ENCODE measurements around the gene MRPS10.

The MRPS10 gene

DNA sequence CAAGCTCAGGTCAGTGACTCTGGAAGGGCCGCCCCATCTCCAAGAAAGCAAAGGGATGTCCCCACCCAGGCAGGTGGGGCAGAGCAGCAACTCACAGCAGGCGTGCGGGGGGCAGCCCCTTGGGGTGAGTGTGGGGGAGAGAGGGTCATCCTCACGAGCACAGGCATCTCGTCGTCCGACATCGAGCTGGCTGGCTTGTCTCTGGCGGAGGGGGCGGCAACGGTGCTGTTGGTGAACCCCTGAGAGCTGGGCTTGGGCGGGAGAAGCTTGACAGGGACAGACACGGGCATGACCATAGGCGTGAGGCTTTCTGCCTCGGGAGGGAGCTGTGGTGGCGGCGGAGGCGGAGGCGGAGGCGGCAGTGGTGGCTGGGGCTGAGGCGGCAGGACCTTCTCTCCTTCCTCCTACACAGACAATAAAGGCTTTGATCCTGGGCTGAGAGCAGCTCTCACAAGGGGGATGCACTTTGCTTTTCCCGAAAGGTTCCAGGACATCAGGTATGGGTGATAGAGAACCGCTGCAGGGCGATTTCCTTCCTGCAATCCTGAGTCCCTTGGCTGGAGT lies 45.6 kb upstream of the MRPS10 start:
- H3K4me1 ChIP-seq (ENCODE audit: low read length): peaks cover 16% of the 10 kb centered on the region
- H3K4me2 ChIP-seq (ENCODE audit: low read length): no peak overlapping the region
- H2AFZ ChIP-seq (ENCODE audit: low read depth, low read length): no peak overlapping the region
- H4K20me1 ChIP-seq (ENCODE audit: insufficient read depth, low read length): no peaks in the 10 kb centered on the region
- peaks cover 13% of the 10 kb centered on the region for H3K36me3 ChIP-seq (replicated peaks; ENCODE audit: low read depth, low read length)
- TF ChIP-seq, protein P1, sequence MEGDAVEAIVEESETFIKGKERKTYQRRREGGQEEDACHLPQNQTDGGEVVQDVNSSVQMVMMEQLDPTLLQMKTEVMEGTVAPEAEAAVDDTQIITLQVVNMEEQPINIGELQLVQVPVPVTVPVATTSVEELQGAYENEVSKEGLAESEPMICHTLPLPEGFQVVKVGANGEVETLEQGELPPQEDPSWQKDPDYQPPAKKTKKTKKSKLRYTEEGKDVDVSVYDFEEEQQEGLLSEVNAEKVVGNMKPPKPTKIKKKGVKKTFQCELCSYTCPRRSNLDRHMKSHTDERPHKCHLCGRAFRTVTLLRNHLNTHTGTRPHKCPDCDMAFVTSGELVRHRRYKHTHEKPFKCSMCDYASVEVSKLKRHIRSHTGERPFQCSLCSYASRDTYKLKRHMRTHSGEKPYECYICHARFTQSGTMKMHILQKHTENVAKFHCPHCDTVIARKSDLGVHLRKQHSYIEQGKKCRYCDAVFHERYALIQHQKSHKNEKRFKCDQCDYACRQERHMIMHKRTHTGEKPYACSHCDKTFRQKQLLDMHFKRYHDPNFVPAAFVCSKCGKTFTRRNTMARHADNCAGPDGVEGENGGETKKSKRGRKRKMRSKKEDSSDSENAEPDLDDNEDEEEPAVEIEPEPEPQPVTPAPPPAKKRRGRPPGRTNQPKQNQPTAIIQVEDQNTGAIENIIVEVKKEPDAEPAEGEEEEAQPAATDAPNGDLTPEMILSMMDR (IDR thresholded peaks at IDR 0.05; ENCODE audit: low read depth, low read length): no peak
- TF ChIP-seq EZH2phosphoT487 (IDR thresholded peaks at IDR 0.05; ENCODE audit: low read depth): no peak
- H3K4me3 ChIP-seq (ENCODE audit: low read length): no peak overlapping the region
- H3K27ac ChIP-seq (ENCODE audit: low read length): no peak overlapping the region
- no peaks in the 10 kb centered on the region for H3K27me3 ChIP-seq (ENCODE audit: low read depth, low read length)
- no peak overlapping the region for H3K9ac ChIP-seq (ENCODE audit: low read length)
- H3K9me3 ChIP-seq (ENCODE audit: insufficient read depth, low read length): no peaks in the 10 kb centered on the region
- no peaks in the 10 kb centered on the region for H3K79me2 ChIP-seq (ENCODE audit: low read length)

DNA sequence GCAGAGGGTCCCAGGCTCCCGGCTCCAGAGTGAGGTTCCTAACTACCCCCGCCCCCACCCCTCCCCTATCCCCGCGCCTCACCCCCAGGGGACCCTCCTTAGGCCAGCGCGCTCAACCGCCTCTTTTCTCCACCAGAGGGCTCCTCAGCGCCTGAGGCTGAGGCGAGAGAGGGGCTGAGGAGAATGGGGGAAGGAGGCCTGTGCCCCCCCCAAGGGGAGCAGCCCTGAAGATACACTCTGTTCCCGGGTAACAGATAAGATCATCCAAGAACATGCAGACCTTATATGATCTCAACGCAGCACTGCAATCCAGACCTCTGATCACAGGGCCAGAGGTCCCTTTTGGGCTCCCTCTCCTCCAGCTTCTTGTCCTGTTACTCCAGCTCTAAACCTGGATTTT lies 43.3 kb upstream of the MRPS10 start:
- peak overlapping the region; percentile 49; the same call in 1 of the 2 replicates for H3K9ac ChIP-seq (ENCODE audit: low read length)
- no peaks in the 10 kb centered on the region for H3K27me3 ChIP-seq (ENCODE audit: low read depth, low read length)
- no peak for TF ChIP-seq EZH2phosphoT487 (IDR thresholded peaks at IDR 0.05; ENCODE audit: low read depth)
- TF ChIP-seq, protein P1 (IDR thresholded peaks at IDR 0.05; ENCODE audit: low read depth, low read length): peak; percentile 73
- H3K4me3 ChIP-seq (ENCODE audit: low read length): peak overlapping the region; percentile 72
- peak overlapping the region; percentile 65 for H3K4me2 ChIP-seq (ENCODE audit: low read length)
- no peaks in the 10 kb centered on the region for H3K9me3 ChIP-seq (ENCODE audit: insufficient read depth, low read length)
- H2AFZ ChIP-seq (ENCODE audit: low read depth, low read length): no peak overlapping the region
- H3K27ac ChIP-seq (ENCODE audit: low read length): 0 out of 2 replicates have a peak overlapping the region, but pooled peaks have one; percentile 6
- H3K4me1 ChIP-seq (ENCODE audit: low read length): peaks cover 16% of the 10 kb centered on the region
- no peaks in the 10 kb centered on the region for H3K79me2 ChIP-seq (ENCODE audit: low read length)
- H3K36me3 ChIP-seq (replicated peaks; ENCODE audit: low read depth, low read length): peaks cover 21% of the 10 kb centered on the region
- no peaks in the 10 kb centered on the region for H4K20me1 ChIP-seq (ENCODE audit: insufficient read depth, low read length)

DNA sequence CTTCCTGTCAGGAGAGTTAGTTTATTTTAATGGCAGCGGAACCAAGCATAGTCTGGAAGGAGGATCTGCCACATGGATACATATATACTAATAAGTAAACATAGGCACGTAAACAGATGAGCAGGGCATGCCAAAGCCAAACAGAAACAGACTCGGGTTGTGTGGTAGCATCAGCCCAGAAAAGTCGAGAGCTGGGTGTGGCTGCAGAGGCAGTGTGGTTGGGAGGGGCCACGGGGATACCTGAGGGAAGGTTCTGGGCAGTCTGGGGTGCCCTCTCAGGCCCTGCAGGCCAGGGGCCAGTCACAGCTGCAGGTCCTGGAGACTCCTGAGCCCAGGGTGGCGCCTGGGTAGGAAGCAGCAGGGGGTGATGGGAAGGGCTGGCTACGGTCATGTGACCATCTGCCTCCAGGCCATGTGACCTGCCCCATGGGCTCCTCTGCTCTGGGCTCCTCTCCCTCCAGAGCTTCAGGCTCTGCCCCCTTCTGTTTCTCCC lies 42.8 kb upstream of the MRPS10 start:
- H3K4me1 ChIP-seq (ENCODE audit: low read length): peaks cover 16% of the 10 kb centered on the region
- H3K36me3 ChIP-seq (replicated peaks; ENCODE audit: low read depth, low read length): peaks cover 23% of the 10 kb centered on the region
- H3K79me2 ChIP-seq (ENCODE audit: low read length): no peaks in the 10 kb centered on the region
- 0 out of 2 replicates have a peak overlapping the region, but pooled peaks have one; percentile 6 for H3K27ac ChIP-seq (ENCODE audit: low read length)
- H4K20me1 ChIP-seq (ENCODE audit: insufficient read depth, low read length): no peaks in the 10 kb centered on the region
- TF ChIP-seq, protein P1 (IDR thresholded peaks at IDR 0.05; ENCODE audit: low read depth, low read length): no peak
- TF ChIP-seq EZH2phosphoT487 (IDR thresholded peaks at IDR 0.05; ENCODE audit: low read depth): no peak
- H3K9me3 ChIP-seq (ENCODE audit: insufficient read depth, low read length): no peaks in the 10 kb centered on the region
- H3K4me2 ChIP-seq (ENCODE audit: low read length): peak overlapping the region; percentile 65
- no peak overlapping the region; the same call in 1 of the 2 replicates for H2AFZ ChIP-seq (ENCODE audit: low read depth, low read length)
- peak overlapping the region; percentile 72 for H3K4me3 ChIP-seq (ENCODE audit: low read length)
- H3K27me3 ChIP-seq (ENCODE audit: low read depth, low read length): no peaks in the 10 kb centered on the region
- peak overlapping the region; percentile 49 for H3K9ac ChIP-seq (ENCODE audit: low read length)

DNA sequence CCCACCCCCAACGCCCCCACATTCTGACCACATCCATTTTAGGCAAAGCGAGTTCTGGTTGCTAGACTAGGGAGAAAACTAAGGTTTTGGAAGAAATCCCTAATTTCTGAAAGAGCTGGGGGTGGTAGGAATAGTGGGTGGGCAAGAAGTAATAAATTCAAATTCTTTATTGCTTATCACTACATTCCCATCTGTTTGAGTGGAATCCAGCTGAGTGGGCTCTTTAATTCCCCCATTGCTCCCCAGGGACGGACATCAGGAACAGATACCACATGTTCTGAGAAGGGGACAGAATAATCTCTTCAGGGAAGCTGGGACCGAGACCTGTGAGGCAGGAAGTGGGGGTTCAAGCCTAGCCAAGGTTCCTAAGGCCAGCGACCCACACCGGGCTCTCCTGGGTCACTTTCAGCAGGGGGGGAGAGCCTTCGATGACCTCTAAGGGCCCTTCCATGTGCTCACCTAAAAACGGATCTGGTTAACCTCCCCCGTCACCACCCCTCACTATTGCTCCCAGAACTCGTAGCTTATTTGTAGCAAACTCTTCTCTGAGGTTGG lies 42.3 kb upstream of the MRPS10 start:
- H2AFZ ChIP-seq (ENCODE audit: low read depth, low read length): no peak overlapping the region
- H3K36me3 ChIP-seq (replicated peaks; ENCODE audit: low read depth, low read length): peaks cover 28% of the 10 kb centered on the region
- no peaks in the 10 kb centered on the region for H3K79me2 ChIP-seq (ENCODE audit: low read length)
- H3K4me2 ChIP-seq (ENCODE audit: low read length): peak overlapping the region; percentile 65
- H3K9me3 ChIP-seq (ENCODE audit: insufficient read depth, low read length): no peaks in the 10 kb centered on the region
- peak overlapping the region; percentile 49 for H3K9ac ChIP-seq (ENCODE audit: low read length)
- no peaks in the 10 kb centered on the region for H3K27me3 ChIP-seq (ENCODE audit: low read depth, low read length)
- peaks cover 16% of the 10 kb centered on the region for H3K4me1 ChIP-seq (ENCODE audit: low read length)
- H4K20me1 ChIP-seq (ENCODE audit: insufficient read depth, low read length): no peaks in the 10 kb centered on the region
- no peak for TF ChIP-seq EZH2phosphoT487 (IDR thresholded peaks at IDR 0.05; ENCODE audit: low read depth)
- TF ChIP-seq, protein P1 (IDR thresholded peaks at IDR 0.05; ENCODE audit: low read depth, low read length): no peak
- H3K27ac ChIP-seq (ENCODE audit: low read length): no peak overlapping the region
- H3K4me3 ChIP-seq (ENCODE audit: low read length): peak overlapping the region; percentile 72
